Hepatocyte (in vitro differentiated cells): ENCODE measurements around the gene SLC26A9. TPM values are rescaled to one million over a fixed set of nuclear protein-coding genes. Genes with fewer than 3 reads are reported as not detected.

Experiments used
- DNase-seq: peaks from one replicate; pipeline ENCODE4 v3.0.0-alpha.2; 2016; ENCODE audit warnings: low spot score
- H2AFZ ChIP-seq: fragments of 200-600 bp; sonication (generic); 2 replicates; pipeline ENCODE4 v1.6.0; 2016; ENCODE audit warnings: antibody characterized with exemption, mild to moderate bottlenecking
- H3K27ac ChIP-seq: fragments of 200-600 bp; sonication (generic); 2 replicates; pipeline ENCODE4 v1.5.1; 2016; ENCODE audit warnings: mild to moderate bottlenecking
- H3K27me3 ChIP-seq: fragments of 200-600 bp; sonication (generic); 2 replicates; pipeline ENCODE4 v1.6.1; 2016
- H3K36me3 ChIP-seq: fragments of 200-600 bp; sonication (generic); replicated peaks from 2 replicates; pipeline ENCODE4 v1.5.1; 2016; ENCODE audit warnings: low read depth; ENCODE audit not compliant: insufficient read depth
- H3K4me1 ChIP-seq: fragments of 200-600 bp; sonication (generic); 2 replicates; pipeline ENCODE4 v1.5.1; 2016; ENCODE audit warnings: mild to moderate bottlenecking, moderate library complexity; ENCODE audit not compliant: insufficient read depth
- H3K4me2 ChIP-seq: fragments of 200-600 bp; sonication (generic); 2 replicates; pipeline ENCODE4 v1.6.0; 2016
- H3K4me3 ChIP-seq: fragments of 200-600 bp; sonication (generic); 2 replicates; pipeline ENCODE4 v1.5.1; 2016; ENCODE audit warnings: mild to moderate bottlenecking
- H3K79me2 ChIP-seq: fragments of 200-600 bp; sonication (generic); 2 replicates; pipeline ENCODE4 v1.6.0; 2017; ENCODE audit warnings: mild to moderate bottlenecking
- H3K9me2 ChIP-seq: fragments of 200-600 bp; sonication (generic); replicated peaks from 2 replicates; pipeline ENCODE4 v1.6.0; 2017; ENCODE audit warnings: mild to moderate bottlenecking; ENCODE audit not compliant: insufficient read depth
- H3K9me3 ChIP-seq: fragments of 200-600 bp; sonication (generic); 2 replicates; pipeline ENCODE4 v1.5.1; 2016; ENCODE audit warnings: low read depth, mild to moderate bottlenecking
- H4K20me1 ChIP-seq: fragments of 200-600 bp; sonication (generic); 2 replicates; pipeline ENCODE4 v1.6.0; 2016; ENCODE audit warnings: mild to moderate bottlenecking; ENCODE audit not compliant: insufficient read depth, poor library complexity, severe bottlenecking
- CTCF ChIP-seq: fragments of 200-600 bp; sonication (generic); IDR thresholded peaks from 2 replicates; pipeline ENCODE4 v1.5.1; 2016; ENCODE audit warnings: antibody characterized with exemption, mild to moderate bottlenecking; ENCODE audit not compliant: poor library complexity
- EZH2 ChIP-seq: fragments of 200-600 bp; sonication (generic); IDR thresholded peaks from 2 replicates; pipeline ENCODE4 v1.6.1; 2016; ENCODE audit warnings: antibody characterized with exemption, mild to moderate bottlenecking, borderline replicate concordance
- EZH2phosphoT487 ChIP-seq: fragments of 200-600 bp; sonication (generic); IDR thresholded peaks from one replicate; pipeline ENCODE4 v1.6.1; 2018; ENCODE audit warnings: antibody characterized with exemption, mild to moderate bottlenecking, low read depth, moderate library complexity; ENCODE audit not compliant: unreplicated experiment, severe bottlenecking
- WGBS: methylation state at CpG from one replicate; pipeline ENCODE4 v1.1.6; 2016; ENCODE audit warnings: low lambda C conversion rate; ENCODE audit errors: missing lambda C conversion rate; 5-methylcytosine and 5-hydroxymethylcytosine counted together
- polyA plus RNA-seq: library from polyadenylated mRNA; unstranded; fragments of >200 nt; fragmentation: Nextera tagmentation; extraction: Ambion mirVana; gene quantifications from 2 replicates; pipeline ENCODE4 v1.2.1, GENCODE V29; 2016
- total RNA-seq: library from RNA; depleted of rRNA; stranded (reverse); fragments of >200 nt; gene quantifications from 2 replicates; pipeline ENCODE4 v1.2.3, GENCODE V29; 2014

Gene SLC26A9
- total and polyA plus RNA-seq, 2 experiments from 2014 or later = 0.13 to 0.63 TPM

- Histone ChIP-seq H3K9me2 (no peaks in the 10 kb centered on the region), H3K36me3 (no peaks in the 10 kb centered on the region), H3K9me3 (no peaks in the 10 kb centered on the region), H3K4me3 (no peak overlapping the region), H3K27me3 (no peaks in the 10 kb centered on the region), H3K27ac (no peak overlapping the region), H2AFZ (no peak overlapping the region), H3K4me2 (no peak overlapping the region), H3K79me2 (no peaks in the 10 kb centered on the region), H4K20me1 (no peaks in the 10 kb centered on the region), H3K4me1 (no peaks in the 10 kb centered on the region)
- TF ChIP-seq CTCF (no peak), EZH2phosphoT487 (no peak), EZH2 (no peak)
- no peak for DNase-seq
- WGBS = 89% methylated on average over 11 of the region's 11 CpGs
Observed at GRCh38 chr1:205972491-205973168, 29.4 kb upstream of the SLC26A9 start.

DNA sequence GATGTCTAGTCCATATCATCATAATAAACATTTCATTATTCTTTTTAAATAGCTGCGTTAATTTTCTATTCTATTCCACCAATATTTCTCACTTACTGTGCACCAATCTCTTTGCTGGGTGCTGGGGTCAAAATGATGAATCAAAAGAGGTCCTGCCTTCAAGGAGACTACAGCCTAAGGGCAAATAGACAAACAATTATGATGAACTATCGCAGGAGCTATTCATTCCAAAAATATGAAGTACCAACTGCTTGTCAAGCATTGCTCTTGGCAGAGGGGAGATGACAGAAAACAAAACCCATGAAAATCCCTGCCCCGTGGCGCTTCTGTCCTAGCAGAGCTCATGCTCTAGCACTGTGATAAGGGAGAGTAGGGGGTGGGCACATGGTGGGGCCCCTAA, 28.8 kb upstream of the SLC26A9 start:
- no peaks in the 10 kb centered on the region for H3K36me3 ChIP-seq
- H3K27ac ChIP-seq = no peak overlapping the region
- no peaks in the 10 kb centered on the region for H4K20me1 ChIP-seq
- H3K9me3 ChIP-seq = no peaks in the 10 kb centered on the region
- 87% methylated on average over 4 of the region's 4 CpGs for WGBS
- DNase-seq = no peak
- H3K27me3 ChIP-seq = no peaks in the 10 kb centered on the region
- no peak overlapping the region for H3K4me2 ChIP-seq
- no peaks in the 10 kb centered on the region for H3K79me2 ChIP-seq
- no peak for TF ChIP-seq EZH2phosphoT487
- TF ChIP-seq CTCF = no peak
- TF ChIP-seq EZH2 = no peak
- no peaks in the 10 kb centered on the region for H3K9me2 ChIP-seq
- no peak overlapping the region for H2AFZ ChIP-seq
- no peak overlapping the region for H3K4me3 ChIP-seq
- no peaks in the 10 kb centered on the region for H3K4me1 ChIP-seq

DNA sequence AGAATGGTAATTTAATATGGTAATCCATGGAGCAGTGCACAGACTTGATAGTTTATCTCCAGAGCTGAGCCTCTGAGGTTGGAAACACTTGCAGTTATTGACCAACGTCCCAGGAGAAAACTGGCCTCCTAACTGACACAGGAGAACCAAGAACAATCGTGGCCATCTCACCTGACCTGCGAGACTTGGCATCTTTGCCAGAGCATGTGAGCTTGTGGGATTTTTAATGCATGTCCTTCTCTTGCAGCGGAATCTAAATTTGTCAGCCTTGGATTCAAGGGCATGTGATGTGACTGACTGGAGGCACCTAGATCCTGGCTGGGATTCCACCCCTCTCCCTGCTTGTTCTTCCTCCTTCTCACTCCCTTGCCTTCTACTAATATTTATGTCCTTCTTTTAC, 27.8 kb upstream of the SLC26A9 start:
- no peaks in the 10 kb centered on the region for H4K20me1 ChIP-seq
- DNase-seq = no peak
- H3K36me3 ChIP-seq = no peaks in the 10 kb centered on the region
- no peak overlapping the region for H3K4me3 ChIP-seq
- H3K79me2 ChIP-seq = no peaks in the 10 kb centered on the region
- no peaks in the 10 kb centered on the region for H3K9me3 ChIP-seq
- H3K4me1 ChIP-seq = no peaks in the 10 kb centered on the region
- no peak overlapping the region for H2AFZ ChIP-seq
- H3K4me2 ChIP-seq = no peak overlapping the region
- TF ChIP-seq EZH2phosphoT487 = no peak
- TF ChIP-seq CTCF = no peak
- TF ChIP-seq EZH2 = no peak
- no peak overlapping the region for H3K27ac ChIP-seq
- H3K9me2 ChIP-seq = no peaks in the 10 kb centered on the region
- H3K27me3 ChIP-seq = no peaks in the 10 kb centered on the region
- 88% methylated on average over 4 of the region's 4 CpGs for WGBS

DNA sequence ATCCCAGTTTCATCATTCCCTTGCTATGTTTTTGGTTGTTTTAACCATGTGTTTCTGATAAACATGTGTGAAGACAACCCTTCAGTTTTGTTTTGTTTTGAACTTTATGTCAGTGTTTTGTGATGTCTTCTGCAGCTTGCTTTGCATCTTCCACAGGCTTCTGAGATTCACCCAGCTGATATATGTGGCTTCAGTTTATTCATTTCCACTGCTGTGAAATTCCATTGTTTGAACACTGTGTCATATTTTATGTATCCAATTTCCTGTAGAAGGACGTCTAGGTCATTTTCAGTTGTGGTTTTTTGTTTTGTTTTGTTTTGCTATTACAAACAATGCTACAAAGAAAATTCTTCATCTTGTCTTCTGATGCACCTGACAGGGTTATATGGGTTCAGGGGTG, 27.2 kb upstream of the SLC26A9 start:
- Histone ChIP-seq H3K9me3 (no peaks in the 10 kb centered on the region), H3K4me3 (no peak overlapping the region), H3K27ac (no peak overlapping the region), H4K20me1 (no peaks in the 10 kb centered on the region), H2AFZ (no peak overlapping the region), H3K4me2 (no peak overlapping the region), H3K36me3 (no peaks in the 10 kb centered on the region), H3K4me1 (no peaks in the 10 kb centered on the region), H3K27me3 (no peaks in the 10 kb centered on the region), H3K9me2 (no peaks in the 10 kb centered on the region), H3K79me2 (no peaks in the 10 kb centered on the region)
- WGBS = 38% methylated on average over 1 of the region's 1 CpG
- no peak for DNase-seq
- TF ChIP-seq EZH2phosphoT487 (no peak), CTCF (no peak), EZH2 (no peak)
